Stimulated activated CD4-positive, alpha-beta T cell treated with anti-CD3 and anti-CD28 coated beads, Interleukin-4, amount 100 ng/mL, for 4 hours (primary cell): Measurements from ENCODE around the gene DPM3.
A peak's percentile ranks its signal among the peaks of the same experiment; 100 is the strongest.

ENCODE experiments used
- DNase-seq, 2 experiments: peaks; one replicate each; pipeline ENCODE4 v3.0.0-alpha.2; 2020

DPM3 gene

GRCh38 chr1:155091071-155092051 lies 49.0 kb downstream of the DPM3 start:
- peak; percentile 75 to 79 for DNase-seq
